Muscle of arm (tissue), 12 donors: ENCODE data around the gene M6PR. TPM values are rescaled to one million over a fixed set of nuclear protein-coding genes. Genes with fewer than 3 reads are reported as not detected.
"Not testable (repeated sequence)": the region's sequence is repeated elsewhere in the genome, so short reads cannot be mapped to it uniquely, and the experiment has no call there.

Experiments
- DNase-seq: peaks from one replicate; pipeline ENCODE4 v3.0.0-alpha.2; 2013
- polyA plus RNA-seq, 12 donors: library from polyadenylated mRNA; unstranded; fragments of 120-200 nt; gene quantifications; one replicate each; pipeline ENCODE4 v1.2.1, GENCODE V29; 2013; ENCODE audit not compliant: insufficient read length in 12 of 12

The M6PR gene
- polyA plus RNA-seq, 12 donors = 95.5 to 137 (median 115) TPM; not detected in 1

DNA sequence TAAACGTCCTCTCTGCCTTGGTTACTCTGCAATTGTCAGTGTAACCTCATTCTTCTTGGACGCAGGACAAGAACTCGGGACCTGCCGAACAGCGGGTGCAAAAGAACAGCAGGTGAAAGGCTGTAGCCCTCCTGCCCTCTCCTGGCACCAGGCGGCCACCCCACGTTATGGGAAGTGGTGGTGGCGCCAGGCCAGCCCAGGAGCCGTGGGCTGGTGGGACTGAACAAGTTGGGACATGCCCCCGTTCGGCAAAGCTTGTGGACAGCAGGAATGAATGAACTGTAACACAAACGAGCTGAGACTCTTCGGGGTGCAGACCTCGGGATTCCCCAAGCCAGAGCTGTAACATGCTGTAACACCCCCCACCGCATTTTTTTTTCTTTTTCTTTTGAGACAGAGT lies 6.6 kb upstream of the M6PR start:
- no peak for DNase-seq

DNA sequence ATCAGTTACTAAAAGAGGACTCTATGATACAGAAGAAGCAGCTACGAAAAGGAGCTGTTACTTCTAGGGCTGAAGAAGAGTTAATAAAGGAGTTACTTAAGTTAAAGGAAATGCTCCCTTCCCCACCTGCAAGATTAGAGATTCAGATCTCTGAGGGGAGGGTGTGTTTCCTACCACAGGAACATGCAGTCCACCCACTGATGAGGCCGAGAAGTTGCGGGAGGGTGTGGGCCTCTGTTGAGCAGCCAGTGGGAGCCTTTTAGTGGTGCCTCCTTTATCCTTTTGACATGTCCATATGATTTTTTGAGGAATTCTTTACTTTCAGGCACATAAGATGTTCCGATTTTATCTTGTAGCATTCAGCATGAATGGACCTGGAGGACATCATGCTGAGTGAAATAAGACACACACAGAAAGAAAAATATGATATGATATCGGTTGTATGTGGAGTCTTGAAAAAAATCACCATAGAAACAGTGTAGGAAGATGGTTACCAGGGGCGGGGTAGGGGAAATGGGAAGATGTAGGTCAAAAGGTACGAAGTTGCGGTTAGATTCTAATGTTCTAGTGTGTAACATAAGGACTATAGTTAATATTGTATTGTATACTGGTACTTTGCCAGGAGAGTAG lies 4.4 kb upstream of the M6PR start:
- no peak for DNase-seq

DNA sequence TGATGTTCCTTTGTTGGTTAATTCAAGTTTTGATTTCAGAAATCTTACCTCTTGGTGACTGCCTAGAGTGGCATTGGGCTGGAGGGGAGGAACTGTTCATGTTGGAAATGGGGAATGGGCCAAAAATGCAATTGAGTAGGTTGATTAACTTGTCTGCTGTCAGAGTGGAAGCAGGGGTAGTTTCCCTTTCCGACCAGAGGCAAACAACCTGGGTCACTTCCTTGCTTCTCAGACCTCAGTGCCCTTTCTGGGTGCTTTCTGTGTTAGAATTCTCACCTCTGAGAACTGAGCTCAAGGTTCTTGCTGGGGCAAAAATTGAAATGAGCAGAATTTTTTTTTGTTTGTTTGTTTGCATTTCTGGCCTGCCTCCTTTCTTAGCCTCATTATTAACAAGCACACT lies 2.3 kb upstream of the M6PR start:
- no peak for DNase-seq

DNA sequence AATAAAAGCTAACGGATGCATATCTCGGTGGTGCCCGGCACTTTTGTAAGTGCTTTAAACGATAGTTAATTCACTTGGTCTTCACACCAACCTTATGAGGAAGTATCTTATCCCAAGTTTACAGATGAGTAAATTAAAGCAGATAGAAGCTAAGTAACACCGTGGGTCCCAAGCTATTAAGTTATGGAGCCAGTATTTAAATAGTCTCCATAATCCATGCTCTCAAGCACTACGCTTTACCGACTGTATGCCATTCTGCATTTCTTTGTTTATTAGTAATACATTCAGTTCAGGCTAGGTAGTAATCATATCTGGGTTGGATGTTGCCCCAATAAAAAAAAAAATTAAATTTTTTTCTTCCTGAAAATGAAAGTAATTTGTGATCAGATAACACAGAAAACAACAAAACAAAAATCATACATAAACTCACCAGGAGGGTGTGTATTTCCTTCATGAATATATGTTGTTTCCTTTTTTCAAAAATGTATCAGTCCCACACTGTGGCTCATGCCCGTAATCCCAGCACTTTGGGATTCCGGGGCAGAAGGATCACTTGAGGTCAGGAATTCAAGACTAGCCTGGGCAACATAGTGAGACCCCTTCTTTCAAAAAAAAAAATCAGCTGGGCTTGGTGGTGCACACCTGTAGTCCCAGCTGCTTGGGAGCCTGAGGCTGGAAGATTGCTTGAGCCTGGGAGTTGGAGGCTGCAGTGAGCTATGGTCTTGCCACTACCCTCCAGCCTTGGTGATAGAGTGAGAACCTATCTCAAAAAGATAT lies 1.4 kb upstream of the M6PR start:
- no peak for DNase-seq

DNA sequence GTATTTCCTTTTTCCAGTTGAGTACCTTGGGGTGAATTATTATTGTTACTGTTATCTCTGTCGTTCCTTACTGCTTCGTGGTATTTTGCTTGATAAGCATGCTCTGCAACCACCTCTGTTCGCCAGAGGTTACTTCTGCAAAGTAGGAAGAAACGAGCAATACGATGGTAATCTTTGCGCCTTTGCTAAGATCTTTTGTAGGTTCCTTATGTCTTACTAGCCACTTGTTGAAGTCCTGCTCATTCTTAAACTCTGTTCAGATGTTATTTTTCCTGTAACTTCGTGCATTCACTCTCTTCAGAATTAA lies 729 bp upstream of the M6PR start:
- DNase-seq = no peak

DNA sequence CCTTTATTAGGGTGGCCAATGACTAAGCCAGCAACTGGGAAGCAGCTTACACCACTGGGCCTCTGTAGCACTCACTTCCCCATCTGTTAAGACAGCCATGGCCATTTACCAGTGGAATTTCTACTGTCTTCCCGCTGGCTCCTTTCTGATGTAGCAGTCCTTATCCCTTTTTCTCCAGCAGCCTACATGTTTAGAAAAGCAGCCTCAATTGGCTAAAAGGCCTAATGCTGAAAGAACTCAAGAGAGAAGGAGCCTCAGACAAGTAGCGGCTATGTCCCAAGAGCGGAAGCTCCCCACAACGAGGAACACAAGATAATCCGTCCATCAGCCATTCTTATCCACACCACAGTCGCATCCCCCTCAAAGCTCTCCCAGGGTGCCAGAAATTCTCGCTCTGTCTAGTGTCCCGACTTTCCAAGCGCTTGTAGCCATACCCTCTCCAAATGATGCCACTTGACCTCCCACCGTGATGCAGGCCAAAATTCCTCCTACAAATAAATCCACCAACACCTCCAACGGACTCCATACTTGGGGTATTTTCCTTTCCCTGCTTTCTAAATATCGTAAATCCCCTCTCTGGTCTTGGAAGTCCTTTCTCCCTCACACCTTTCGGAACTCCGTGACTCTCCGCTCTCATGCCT lies 624 bp downstream of the M6PR start:
- no peak for DNase-seq

DNA sequence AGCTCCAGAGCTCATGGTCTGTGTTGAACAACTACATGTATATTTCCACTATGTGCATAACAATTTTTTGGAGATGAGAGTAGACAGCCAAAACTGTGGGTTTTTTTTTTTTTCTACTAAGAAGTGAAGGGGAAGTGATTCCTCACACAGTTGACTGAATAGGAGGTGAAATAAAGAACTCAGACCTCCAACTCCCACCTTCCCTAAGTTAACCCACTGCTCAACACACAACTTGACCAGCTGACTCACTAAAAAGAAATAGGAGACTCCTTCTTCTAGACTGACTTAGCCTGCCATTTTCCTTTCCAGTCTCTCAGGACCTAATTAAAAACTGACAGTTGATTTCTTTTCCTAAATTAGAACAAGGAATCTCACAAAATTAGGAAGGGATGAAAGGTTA lies 1.7 kb downstream of the M6PR start:
- no peak for DNase-seq

DNA sequence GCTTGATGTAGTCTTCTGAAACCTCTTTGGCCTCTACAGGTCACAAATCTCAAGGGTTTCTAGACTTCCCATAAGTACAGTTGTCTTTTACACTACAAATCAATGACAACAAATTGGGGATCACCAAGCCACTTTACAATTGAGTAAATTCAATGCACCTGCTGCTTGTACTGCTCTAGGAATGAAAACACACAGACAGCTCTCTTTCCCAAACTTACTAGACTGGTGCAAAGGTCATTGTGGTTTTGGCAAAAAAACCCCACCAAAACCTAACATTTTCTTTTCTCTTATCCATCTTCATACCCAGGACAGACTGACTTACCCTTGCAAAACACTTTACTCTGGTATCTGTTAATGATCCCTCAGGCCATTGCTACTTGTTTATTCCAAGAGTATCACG lies 2.7 kb downstream of the M6PR start:
- DNase-seq = no peak

DNA sequence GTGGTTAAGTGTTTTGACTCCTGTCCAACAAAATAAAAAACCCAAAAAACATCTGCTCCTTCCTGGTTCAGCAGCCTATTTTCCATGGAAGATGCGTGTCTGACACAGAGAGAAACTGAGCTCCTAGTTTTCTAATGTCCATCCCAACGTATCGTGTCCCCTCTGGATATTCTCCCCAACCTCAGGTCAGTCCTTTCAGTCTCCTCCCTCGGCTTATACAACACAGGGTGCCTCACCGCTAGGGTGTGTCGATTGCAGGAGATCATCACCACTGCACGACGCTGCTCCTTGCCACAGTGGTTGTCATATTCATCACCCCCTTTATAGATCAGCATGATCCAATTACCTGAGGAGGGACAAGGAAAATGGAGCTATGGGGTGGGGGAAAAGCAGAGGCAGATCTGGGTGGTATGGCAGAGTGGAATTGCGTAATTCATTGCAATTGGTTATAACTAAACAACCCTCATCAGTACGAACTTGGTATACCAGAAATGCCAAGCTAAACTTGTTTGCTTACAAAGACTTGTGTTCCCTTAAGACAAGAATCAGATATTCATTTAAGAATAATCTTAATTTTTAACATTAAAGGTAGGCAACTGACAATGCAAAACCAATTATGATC lies 5.8 kb downstream of the M6PR start:
- no peak for DNase-seq

DNA sequence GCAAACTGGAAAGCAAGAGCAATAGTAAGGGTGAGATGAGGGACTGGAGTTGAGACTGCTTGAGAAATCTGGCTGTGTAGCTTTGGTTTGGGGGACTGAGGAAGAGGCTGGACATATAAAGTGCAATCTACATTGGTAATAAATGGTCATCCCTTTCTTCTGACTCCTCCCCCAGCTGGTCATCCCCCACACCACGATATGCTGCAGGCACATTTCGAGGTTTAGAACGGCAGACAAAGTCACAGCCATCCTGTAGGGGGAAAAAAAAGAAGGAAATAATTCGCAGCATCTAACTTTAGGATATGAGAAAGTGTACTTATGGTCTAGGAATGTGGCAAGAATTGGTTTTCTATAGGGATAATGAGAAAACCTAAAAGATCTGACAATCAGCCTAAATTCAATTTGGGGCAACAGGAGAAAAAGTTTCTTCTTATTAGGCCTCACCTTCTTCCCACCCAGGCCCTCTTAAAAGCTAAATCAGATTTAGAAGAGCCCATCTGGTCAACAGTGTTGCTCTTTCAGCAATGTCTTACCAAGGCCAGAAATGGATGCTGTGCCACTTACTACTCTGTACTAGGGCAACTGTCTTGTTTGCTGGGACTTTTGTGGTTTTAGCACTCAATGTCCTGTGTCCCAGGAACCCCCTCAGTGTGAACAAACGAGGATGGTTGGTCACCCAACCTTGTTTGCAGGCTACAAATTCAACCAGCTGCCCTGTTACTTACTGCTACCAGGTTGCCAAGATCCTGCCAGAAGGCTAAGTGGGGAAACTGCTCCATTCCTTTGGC lies 7.6 kb downstream of the M6PR start:
- no peak for DNase-seq

DNA sequence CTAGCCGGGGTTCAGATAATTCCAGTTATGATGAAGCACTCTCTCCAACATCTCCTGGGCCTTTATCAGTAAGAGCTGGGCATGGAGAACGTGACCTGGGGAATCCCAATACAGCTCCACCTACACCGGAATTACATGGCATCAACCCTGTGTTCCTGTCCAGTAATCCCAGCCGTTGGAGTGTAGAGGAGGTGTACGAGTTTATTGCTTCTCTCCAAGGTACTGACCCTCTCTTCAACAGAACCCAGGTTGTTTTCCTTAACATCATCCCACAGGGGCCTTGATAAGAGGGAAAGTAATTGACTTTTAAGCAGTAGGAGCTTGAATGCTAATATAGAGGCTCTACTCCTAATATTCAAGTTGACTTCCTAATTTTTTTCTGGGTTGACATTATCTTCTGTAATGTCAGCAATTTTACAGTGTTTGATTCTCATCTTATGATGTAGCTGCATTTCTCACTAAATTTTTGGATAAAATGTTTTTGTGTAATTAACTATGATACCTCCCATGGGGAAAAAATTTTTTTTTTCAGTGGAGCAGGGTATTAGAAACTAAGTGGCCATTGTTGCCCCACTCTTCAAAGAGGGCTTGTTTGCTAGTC lies 11.5 kb downstream of the M6PR start:
- DNase-seq = not testable (repeated sequence)

DNA sequence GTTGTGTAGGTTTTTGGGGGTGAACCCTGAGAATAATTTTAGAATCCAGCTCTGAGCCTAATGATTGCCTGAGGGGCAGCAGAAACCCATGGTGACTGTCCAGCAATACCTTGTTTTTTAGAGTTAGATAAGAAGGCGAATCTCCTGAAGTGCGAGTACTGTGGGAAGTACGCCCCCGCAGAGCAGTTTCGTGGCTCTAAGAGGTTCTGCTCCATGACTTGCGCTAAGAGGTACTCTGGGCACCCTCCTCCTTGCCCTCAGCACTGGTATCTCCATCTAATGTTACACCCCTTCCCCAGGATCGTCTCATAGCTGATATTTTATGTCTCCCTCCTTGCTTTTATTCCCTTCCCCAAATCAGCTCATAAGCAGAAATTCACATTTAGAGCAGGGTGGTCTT lies 12.7 kb downstream of the M6PR start:
- no peak for DNase-seq

DNA sequence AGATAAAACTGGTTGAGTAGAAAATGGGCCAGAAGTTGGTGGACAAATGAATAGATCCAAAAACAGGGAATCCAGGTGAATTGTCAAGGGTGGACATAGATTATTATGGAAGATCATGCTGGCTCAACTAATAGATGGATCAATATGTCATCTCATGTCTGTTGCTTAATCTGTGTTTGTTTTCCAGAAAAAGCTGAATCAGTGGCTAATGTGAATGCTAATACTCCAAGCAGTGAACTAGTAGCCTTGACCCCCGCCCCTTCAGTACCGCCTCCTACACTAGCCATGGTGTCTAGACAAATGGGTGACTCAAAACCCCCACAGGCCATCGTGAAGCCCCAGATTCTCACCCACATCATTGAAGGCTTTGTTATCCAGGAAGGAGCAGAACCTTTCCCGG lies 15.4 kb downstream of the M6PR start:
- not testable (repeated sequence) for DNase-seq

DNA sequence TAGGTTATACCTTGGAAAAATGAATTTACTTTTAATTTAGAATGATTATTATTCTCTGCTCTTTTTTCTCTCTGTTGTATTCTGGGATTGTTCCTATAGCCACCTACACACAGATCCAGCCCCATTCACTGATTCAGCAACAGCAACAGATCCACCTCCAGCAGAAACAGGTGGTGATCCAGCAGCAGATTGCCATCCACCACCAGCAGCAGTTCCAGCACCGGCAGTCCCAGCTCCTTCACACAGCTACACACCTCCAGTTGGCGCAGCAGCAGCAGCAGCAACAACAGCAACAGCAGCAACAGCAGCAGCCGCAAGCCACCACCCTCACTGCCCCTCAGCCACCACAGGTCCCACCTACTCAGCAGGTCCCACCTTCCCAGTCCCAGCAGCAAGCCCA lies 17.0 kb downstream of the M6PR start:
- not testable (repeated sequence) for DNase-seq

DNA sequence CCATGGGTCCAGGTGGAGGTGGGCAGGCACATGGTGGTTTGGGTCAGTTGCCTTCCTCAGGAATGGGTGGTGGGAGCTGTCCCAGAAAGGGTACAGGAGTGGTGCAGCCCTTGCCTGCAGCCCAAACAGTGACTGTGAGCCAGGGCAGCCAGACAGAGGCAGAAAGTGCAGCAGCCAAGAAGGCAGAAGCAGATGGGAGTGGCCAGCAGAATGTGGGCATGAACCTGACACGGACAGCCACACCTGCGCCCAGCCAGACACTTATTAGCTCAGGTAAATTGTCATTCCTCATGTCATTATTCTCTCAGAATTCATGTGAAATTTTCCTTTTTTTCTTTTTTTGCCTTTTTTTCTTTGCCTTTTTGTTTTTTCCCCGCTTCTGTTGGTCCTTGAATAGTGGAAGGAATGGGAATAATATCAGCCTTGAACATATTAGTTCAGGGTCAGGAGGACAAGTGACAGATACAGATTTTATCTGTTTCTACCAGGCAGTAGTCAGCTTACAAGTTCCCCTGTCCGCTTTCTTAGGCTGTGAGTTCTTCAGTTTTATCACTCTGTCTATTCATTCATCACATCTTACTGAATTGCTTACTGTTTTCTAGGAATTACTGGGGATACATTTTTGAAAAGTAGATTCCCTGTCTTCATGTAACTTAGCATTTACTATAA lies 18.7 kb downstream of the M6PR start:
- DNase-seq = not testable (repeated sequence)

DNA sequence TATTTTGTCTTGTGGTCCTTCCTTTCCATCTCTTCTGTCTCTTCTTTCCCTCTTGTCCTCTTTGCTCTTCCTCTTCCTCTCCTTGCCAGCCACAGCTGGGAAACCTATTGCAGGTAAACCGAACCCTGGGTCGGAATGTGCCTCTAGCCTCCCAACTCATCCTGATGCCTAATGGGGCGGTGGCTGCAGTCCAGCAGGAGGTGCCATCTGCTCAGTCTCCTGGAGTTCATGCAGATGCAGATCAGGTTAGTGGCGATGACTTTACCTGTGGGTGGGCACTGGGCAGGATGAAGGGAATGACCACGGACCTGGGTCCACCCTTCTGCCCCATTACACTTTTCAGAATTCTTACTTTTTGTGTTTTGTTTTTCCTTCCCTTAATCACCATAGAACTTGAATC lies 26.9 kb downstream of the M6PR start:
- no peak for DNase-seq

DNA sequence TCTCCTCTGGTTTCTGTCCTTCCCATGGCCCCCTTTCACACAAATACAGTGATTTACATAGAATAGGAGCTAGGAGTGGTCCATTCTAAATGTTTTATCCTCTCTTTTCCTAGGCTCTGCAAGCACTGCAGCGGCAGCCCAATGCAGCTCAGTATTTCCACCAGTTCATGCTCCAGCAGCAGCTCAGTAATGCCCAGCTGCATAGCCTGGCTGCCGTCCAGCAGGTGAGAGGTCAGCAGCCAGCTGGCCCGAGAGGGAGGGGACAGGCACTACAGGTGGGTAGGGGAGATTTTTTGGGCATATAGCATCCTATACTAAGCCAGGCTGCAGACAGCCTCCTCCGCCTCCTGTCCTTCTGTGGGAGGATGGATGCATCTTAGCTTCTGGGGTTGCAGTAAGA lies 29.8 kb downstream of the M6PR start:
- not testable (repeated sequence) for DNase-seq

DNA sequence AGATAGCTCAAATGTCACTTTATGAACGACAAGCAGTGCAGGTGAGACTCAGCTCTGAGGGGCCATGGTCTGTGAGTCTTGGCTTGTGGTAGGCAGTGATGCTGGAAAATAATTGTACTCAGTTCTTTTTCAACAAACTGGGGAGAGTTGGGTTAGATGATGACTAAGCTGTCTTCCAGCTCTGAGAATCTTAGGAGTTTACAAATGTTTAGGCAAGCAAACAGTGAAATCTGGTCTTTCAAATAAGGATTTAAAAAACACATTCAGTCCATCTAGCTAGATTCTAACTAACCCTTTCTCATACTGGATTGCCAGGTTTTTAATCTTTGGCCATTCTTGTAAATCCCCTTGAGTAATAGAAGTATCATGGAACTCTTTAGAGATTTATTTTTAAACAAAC lies 31.7 kb downstream of the M6PR start:
- no peak for DNase-seq

DNA sequence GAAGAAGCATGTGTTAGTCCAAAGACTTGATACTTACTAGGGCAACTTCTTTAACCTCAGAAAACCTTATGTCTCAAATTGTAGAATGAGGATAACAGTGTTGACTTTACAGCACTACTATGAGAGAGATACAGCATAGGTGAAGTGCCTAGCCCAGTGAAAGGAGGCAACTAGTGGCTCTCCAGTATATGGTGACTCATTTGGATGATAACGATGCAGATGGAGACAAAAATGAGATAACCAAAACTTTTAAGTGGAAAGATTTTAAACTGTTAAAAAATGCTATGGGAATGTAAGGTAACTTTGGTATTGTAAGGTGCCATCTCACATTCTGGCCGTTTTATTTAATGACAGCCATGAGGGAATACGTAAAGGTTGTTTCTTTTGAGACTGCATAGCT lies 32.4 kb downstream of the M6PR start:
- DNase-seq = no peak

DNA sequence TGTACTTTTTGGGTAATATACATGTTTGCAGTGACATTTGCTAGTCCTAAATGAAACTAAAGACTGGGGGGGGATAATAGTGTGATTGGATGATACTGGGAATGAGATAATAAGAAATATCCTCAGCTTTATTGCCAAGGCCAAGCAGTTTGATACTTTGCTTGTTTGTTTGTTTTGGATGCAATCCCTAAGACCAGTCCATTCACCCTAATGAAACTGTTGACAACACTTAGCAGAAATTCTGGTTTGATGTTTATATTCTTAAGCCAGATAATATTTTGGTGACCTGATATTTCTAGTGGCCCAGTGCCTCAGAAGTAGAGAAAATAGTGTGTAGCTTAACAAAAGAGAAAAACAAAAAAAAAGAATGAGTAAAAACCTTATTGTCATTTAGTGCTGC lies 33.3 kb downstream of the M6PR start:
- DNase-seq = no peak
